Measurements from ENCODE around the gene RHBDD1.

DNA sequence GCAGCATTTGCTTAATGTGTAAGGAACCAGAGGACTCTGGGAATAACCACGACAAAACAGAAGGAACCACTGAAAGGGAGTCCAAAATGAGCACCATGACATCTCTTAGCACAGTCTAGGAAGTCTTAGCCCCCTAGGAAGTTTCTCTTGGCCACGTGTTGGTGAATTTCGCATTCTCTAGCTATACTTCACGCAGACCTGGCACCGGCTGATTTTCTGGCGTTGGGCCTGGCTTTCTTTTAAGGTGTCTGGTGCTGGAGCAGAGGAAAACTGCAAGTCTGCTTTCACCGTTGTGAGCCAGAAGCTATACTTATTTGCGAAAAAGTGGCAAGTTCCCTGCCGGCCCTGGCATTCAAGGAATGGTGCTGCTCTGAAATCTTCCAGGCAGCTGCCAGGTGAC lies 171.3 kb downstream of the RHBDD1 start:
- TF ChIP-seq, protein P1, sequence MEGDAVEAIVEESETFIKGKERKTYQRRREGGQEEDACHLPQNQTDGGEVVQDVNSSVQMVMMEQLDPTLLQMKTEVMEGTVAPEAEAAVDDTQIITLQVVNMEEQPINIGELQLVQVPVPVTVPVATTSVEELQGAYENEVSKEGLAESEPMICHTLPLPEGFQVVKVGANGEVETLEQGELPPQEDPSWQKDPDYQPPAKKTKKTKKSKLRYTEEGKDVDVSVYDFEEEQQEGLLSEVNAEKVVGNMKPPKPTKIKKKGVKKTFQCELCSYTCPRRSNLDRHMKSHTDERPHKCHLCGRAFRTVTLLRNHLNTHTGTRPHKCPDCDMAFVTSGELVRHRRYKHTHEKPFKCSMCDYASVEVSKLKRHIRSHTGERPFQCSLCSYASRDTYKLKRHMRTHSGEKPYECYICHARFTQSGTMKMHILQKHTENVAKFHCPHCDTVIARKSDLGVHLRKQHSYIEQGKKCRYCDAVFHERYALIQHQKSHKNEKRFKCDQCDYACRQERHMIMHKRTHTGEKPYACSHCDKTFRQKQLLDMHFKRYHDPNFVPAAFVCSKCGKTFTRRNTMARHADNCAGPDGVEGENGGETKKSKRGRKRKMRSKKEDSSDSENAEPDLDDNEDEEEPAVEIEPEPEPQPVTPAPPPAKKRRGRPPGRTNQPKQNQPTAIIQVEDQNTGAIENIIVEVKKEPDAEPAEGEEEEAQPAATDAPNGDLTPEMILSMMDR (IDR thresholded peaks at IDR 0.05), result no peak
- TF ChIP-seq POLR2A (IDR thresholded peaks at IDR 0.05), result no peak

All from uterus (tissue), 2 donors.